CD4-positive, alpha-beta T cell treated with Interleukin-21 for 1 hour (primary cell): ENCODE measurements around the gene PAFAH1B2.

Experiments used
- DNase-seq: peaks from one replicate; pipeline ENCODE4 v3.0.0-alpha.2; 2020

Gene PAFAH1B2

GRCh38 chr11:117225553-117226170 lies 81.6 kb downstream of the PAFAH1B2 start:
- DNase-seq: no peak
